Breast epithelium (tissue), 4 donors: ENCODE data around the gene NDUFS8. TPM values are rescaled to one million over a fixed set of nuclear protein-coding genes. Genes with fewer than 3 reads are reported as not detected.

Experiments
- DNase-seq, 2 donors: peaks; one replicate each; pipeline ENCODE4 v3.0.0-alpha.2; 2019; ENCODE audit warnings: low spot score in 2 of 2
- H3K27ac ChIP-seq, 2 donors: fragments of 200-600 bp; sonication (generic) in 1 of 2; one replicate each; pipeline ENCODE4 v1.5.1; 2016 to 2019; ENCODE audit warnings: mild to moderate bottlenecking in 1 of 2
- H3K27me3 ChIP-seq, 2 donors: fragments of 200-600 bp; sonication (generic) in 1 of 2; one replicate each; pipeline versions ENCODE4 v1.5.1 to v1.6.0; 2017 to 2019; ENCODE audit warnings: control low read depth in 1 of 2, mild to moderate bottlenecking in 1 of 2
- H3K36me3 ChIP-seq: fragments of 200-600 bp; one replicate; pipeline ENCODE4 v1.5.1; 2019
- H3K4me1 ChIP-seq, 2 donors: fragments of 200-600 bp; sonication (generic); one replicate each; pipeline ENCODE4 v1.5.1; 2016 to 2019; ENCODE audit warnings: control low read depth in 1 of 2
- H3K4me3 ChIP-seq, 3 donors: fragments of 200-600 bp; sonication (generic); 1 replicate in 2 of 3; 2 replicates in 1 of 3; pipeline ENCODE4 v1.5.1; 2016 to 2019; ENCODE audit warnings: mild to moderate bottlenecking in 3 of 3, moderate library complexity in 2 of 3
- H3K9me3 ChIP-seq, 2 donors: fragments of 200-600 bp; sonication (generic) in 1 of 2; one replicate each; pipeline ENCODE4 v1.5.1; 2016 to 2019; ENCODE audit warnings: control low read depth in 1 of 2
- CTCF ChIP-seq, 3 donors: fragments of 450-650 bp; IDR thresholded peaks; one replicate each; pipeline ENCODE4 v1.5.1; 2016 to 2017; ENCODE audit warnings: antibody characterized with exemption in 3 of 3, mild to moderate bottlenecking in 3 of 3, moderate library complexity in 3 of 3
- POLR2A ChIP-seq: fragments of 450-650 bp; IDR thresholded peaks from one replicate; pipeline ENCODE4 v1.6.1; 2016; ENCODE audit warnings: antibody characterized with exemption, mild to moderate bottlenecking, moderate library complexity
- POLR2AphosphoS5 ChIP-seq, 3 donors: sonication (generic); formaldehyde crosslinking; IDR thresholded peaks; one replicate each; pipeline ENCODE4 v1.6.1; 2017; ENCODE audit warnings: antibody characterized with exemption in 3 of 3
- intact Hi-C: fragments of 100-400 bp; cut with DNase I; formaldehyde crosslinking; loops from one replicate; pipeline ENCODE4 v1.15.1; 2023; ENCODE audit warnings: low total_unique reads
- total RNA-seq, 3 donors: library from RNA; depleted of rRNA; stranded (reverse); fragments of >200 nt; gene quantifications; one replicate each; pipeline ENCODE4 v1.1.0, GENCODE V29; 2016

Gene NDUFS8
- total RNA-seq, 3 donors from 2014 or later: 105 to 117 (median 117) TPM

DNA sequence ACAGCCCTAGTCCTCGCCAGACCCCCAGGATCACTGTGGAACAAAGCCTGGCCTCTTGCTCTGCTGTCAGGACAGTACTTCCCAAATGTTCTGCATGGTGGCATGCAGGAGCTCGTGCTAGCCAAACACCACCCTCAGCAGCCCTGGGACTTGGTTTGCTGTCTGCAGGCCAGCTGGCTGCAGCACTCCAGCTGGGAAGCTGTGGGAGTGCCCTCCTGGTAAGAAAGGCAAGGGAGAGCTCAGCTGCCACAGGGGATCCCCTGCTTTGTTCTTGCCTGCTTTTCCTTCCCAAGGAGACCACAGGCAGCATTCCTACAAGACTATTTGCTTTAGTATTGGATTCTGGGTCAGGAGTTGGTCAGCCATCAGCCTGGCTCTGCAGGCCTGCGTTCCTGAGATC, 36.3 kb downstream of the NDUFS8 start:
- Histone ChIP-seq H3K36me3 (no peaks in the 10 kb centered on the region), H3K4me3 (no peak overlapping the region)
- TF ChIP-seq CTCF (IDR thresholded peaks at IDR 0.05) (no peak), POLR2AphosphoS5 (IDR thresholded peaks at IDR 0.05) (no peak), POLR2A (no peak)

DNA sequence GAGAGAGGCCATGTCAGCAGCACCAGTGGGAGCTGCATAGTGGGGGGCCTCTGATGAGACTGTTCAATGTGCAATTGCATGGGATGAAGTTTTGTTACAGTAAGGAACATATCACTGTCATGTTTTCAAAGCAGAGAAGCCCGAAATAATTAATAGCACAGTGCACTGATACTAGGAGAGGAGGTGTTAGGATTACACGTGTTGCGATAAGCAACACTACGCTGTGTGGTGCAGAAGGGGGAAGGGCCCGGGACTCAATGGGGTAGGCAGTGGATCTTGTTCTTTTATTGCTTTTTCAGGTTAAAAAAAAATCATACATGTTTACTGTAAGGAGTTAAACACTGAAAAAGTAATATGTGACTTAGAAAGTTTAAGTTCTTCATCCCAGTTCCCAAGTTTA, 37.5 kb downstream of the NDUFS8 start:
- H3K4me3 ChIP-seq: no peak overlapping the region
- H3K4me1 ChIP-seq: no peaks in the 10 kb centered on the region
- TF ChIP-seq POLR2A: no peak
- no peak for TF ChIP-seq CTCF (IDR thresholded peaks at IDR 0.05)
- no peak for TF ChIP-seq POLR2AphosphoS5 (IDR thresholded peaks at IDR 0.05)
- H3K9me3 ChIP-seq: no peaks in the 10 kb centered on the region
- no peak overlapping the region for H3K27ac ChIP-seq
- no peaks in the 10 kb centered on the region for H3K27me3 ChIP-seq
- H3K36me3 ChIP-seq: no peaks in the 10 kb centered on the region
- DNase-seq: no peak
- intact Hi-C loops: no loop called here

More for the DNA sequence above, 36.3 kb downstream of the NDUFS8 start:
- intact Hi-C loops: no loop called here
- H3K9me3 ChIP-seq: no peaks in the 10 kb centered on the region
- no peaks in the 10 kb centered on the region for H3K27me3 ChIP-seq
- H3K4me1 ChIP-seq: no peaks in the 10 kb centered on the region
- H3K27ac ChIP-seq: no peak overlapping the region
- DNase-seq: no peak

- no peak overlapping the region for H3K4me3 ChIP-seq
- DNase-seq: no peak
- H3K27me3 ChIP-seq: no peaks in the 10 kb centered on the region
These were observed 41.0 kb downstream of the NDUFS8 start for GRCh38 chr11:68071281-68072048.

DNA sequence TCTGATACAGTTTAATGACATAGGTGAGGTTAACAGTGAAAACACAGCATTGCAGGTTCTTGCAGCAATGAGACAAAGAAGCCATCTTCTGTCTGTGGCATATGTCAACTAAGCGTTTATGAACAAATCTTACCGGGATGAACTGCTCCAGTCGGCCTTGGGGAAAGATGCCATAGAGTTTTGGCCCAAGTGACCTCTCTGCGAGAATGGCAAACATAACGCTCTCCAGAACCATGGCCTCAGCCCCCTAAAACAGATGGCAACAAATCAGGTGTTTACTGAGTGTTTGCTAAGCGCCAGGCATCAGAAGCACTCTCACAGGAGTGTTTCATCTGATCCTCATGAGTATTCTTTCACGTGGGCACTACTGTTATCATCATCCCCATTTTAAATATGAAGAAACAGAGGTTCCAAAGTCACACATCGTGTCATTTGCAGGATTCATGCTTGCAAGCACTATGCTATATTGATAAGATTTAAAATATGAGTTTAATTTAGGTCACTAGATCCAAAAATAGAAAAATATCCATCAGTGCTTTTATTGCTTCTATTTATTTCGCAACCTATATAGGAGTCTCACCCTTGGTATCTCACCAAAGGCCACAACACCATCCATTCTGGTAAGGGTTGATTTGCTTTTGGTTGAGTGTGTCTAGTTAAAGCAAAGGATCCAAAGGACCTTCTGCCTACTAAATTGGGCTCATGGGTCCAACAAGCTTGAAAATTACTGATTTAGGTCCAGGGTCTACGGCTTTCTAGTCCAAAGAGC, 44.3 kb downstream of the NDUFS8 start:
- Histone ChIP-seq H3K27me3 (no peaks in the 10 kb centered on the region), H3K4me3 (no peak overlapping the region), H3K36me3 (no peaks in the 10 kb centered on the region), H3K4me1 (no peaks in the 10 kb centered on the region), H3K9me3 (no peaks in the 10 kb centered on the region), H3K27ac (no peak overlapping the region)
- DNase-seq: no peak
- TF ChIP-seq POLR2AphosphoS5 (IDR thresholded peaks at IDR 0.05): no peak
- no peak for TF ChIP-seq POLR2A
- no peak for TF ChIP-seq CTCF (IDR thresholded peaks at IDR 0.05)
- intact Hi-C loops: no loop called here

More at GRCh38 chr11:68071281-68072048, 41.0 kb downstream of the NDUFS8 start:
- no peaks in the 10 kb centered on the region for H3K9me3 ChIP-seq
- intact Hi-C loops: no loop called here
- H3K36me3 ChIP-seq: no peaks in the 10 kb centered on the region
- H3K27ac ChIP-seq: no peak overlapping the region
- H3K4me1 ChIP-seq: no peaks in the 10 kb centered on the region
- TF ChIP-seq POLR2A: no peak
- no peak for TF ChIP-seq POLR2AphosphoS5 (IDR thresholded peaks at IDR 0.05)
- TF ChIP-seq CTCF (IDR thresholded peaks at IDR 0.05): no peak
